Right cardiac atrium (tissue), 5 donors: Measurements from ENCODE around the gene LRMDA. TPM values are rescaled to one million over a fixed set of nuclear protein-coding genes. Genes with fewer than 3 reads are reported as not detected.
A peak's percentile ranks its signal among the peaks of the same experiment; 100 is the strongest.

Source experiments
- ATAC-seq, 2 donors: fragments of 200-7000 bp; cut with Tn5 transposase; one replicate each; pipeline versions ENCODE4 v1.8.0 to v1.9.1; 2020; ENCODE audit warnings: moderate library complexity in 2 of 2, mild to moderate bottlenecking in 1 of 2
- DNase-seq, 3 donors: peaks; one replicate each; pipeline ENCODE4 v3.0.0-alpha.2; 2020
- H3K27ac ChIP-seq: one replicate; pipeline ENCODE4 v1.5.1; 2013; ENCODE audit warnings: mild to moderate bottlenecking, low read length, control low read depth, moderate library complexity
- H3K27me3 ChIP-seq: one replicate; pipeline ENCODE4 v1.6.1; 2013; ENCODE audit not compliant: control insufficient read depth, insufficient read depth
- H3K4me1 ChIP-seq: one replicate; pipeline ENCODE4 v1.6.1; 2013; ENCODE audit warnings: low read length; ENCODE audit not compliant: control insufficient read depth, insufficient read depth
- H3K4me3 ChIP-seq: one replicate; pipeline ENCODE4 v1.5.1; 2013; ENCODE audit warnings: low read length, control low read depth
- H3K9me3 ChIP-seq: one replicate; pipeline ENCODE4 v1.6.1; 2013; ENCODE audit warnings: low read length; ENCODE audit not compliant: control insufficient read depth
- WGBS: extraction: QIAGEN DNeasy Blood & Tissue Kit; methylation state at CpG from one replicate; pipeline ENCODE4 v1.1.7; 2013; 5-methylcytosine and 5-hydroxymethylcytosine counted together
- intact Hi-C, 4 donors: fragments of 100-400 bp; cut with DNase I; formaldehyde crosslinking; loops; one replicate each; pipeline versions ENCODE4 v1.11.0 to v1.14.0; 2022 to 2023
- polyA plus RNA-seq: library from polyadenylated mRNA; stranded (reverse); fragments of 200-250 nt; gene quantifications from one replicate; pipeline ENCODE4 v1.2.3, GENCODE V29; 2013
- total RNA-seq, 4 donors: library from RNA; stranded (reverse); fragmentation: NEBNext Ultra II Directional; extraction: Animal tissue kit (Norgen Biotek cat#: 25700); gene quantifications; one replicate each; pipeline ENCODE4 v1.2.1, GENCODE V29; 2021
- donor health status: healthy with polysubstance abuse.
- donor health status: DM: no; HTN: yes; CAD: no.
- donor health status: DM: no; HTN: no; CAD: no.
- donor health status: DM: no; HTN: yes; CAD: no; lungs with severe emphysema.
- donor health status: DM: yes; HTN: yes; CAD: no.

LRMDA gene
- total and polyA plus RNA-seq, 5 donors, result 42.7 to 97.9 (median 48.8) TPM

- intact Hi-C loops, result no loop called here
- Histone ChIP-seq H3K4me1 (no peaks in the 10 kb centered on the region), H3K4me3 (no peak overlapping the region), H3K27ac (no peak overlapping the region), H3K27me3 (no peaks in the 10 kb centered on the region), H3K9me3 (no peaks in the 10 kb centered on the region)
- ATAC-seq, result no peak
- no peak for DNase-seq
- 97% methylated on average over 2 of the region's 2 CpGs for WGBS
Observed at GRCh38 chr10:75638752-75639151, 207.3 kb downstream of the LRMDA start.

DNA sequence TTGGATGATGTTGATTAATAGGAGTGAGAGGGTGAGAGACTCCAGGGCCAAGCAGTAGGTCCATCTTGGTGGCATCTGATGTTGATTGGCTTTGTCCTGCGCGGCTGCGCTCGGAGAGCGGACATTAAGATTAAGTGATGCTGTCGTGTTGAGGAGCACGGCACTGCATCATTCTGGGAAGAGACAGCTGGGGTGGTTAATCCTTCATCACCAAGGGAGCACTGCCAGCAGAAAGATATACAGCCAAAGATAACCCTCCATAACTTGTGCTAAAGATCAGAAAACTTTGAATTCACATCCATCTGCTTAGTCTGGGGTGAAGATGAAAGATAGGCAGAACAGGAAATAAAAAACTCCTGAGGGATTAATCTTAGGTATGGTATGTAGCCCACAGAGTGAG is 208.3 kb downstream of the LRMDA start:
- Histone ChIP-seq H3K27ac (no peak overlapping the region), H3K9me3 (no peaks in the 10 kb centered on the region), H3K4me3 (no peak overlapping the region), H3K4me1 (no peaks in the 10 kb centered on the region), H3K27me3 (no peaks in the 10 kb centered on the region)
- ATAC-seq, result no peak
- 88% methylated on average over 7 of the region's 7 CpGs for WGBS
- intact Hi-C loops, result no loop called here
- no peak for DNase-seq

DNA sequence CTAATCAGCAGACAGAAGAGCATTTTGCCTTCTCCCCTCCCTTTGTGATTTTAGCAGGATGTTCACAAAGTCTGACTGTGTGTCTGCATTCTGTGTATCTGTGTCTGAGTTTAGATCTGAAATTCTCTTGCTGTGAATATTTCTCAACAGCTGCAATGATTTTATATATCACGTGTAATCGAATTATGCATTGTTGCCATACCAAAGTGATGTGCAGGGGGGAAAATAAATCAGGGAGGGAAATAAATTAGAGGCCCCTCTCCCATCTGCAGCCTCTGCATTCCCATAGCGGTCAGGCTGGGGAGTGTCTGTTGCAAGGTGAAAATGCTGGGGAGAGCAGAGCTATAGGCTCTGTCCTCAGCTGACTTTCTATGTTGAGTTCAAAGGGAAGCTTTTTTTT is 209.0 kb downstream of the LRMDA start:
- no peak for DNase-seq
- Histone ChIP-seq H3K4me3 (no peak overlapping the region), H3K27me3 (no peaks in the 10 kb centered on the region), H3K27ac (no peak overlapping the region), H3K4me1 (no peaks in the 10 kb centered on the region), H3K9me3 (no peaks in the 10 kb centered on the region)
- intact Hi-C loops, result no loop called here
- ATAC-seq, result no peak
- 87% methylated on average over 3 of the region's 3 CpGs for WGBS

- Histone ChIP-seq H3K4me1 (no peaks in the 10 kb centered on the region), H3K4me3 (no peak overlapping the region), H3K27me3 (no peaks in the 10 kb centered on the region), H3K27ac (no peak overlapping the region), H3K9me3 (no peaks in the 10 kb centered on the region)
- 98% methylated on average over 1 of the region's 1 CpG for WGBS
- ATAC-seq, result peak in 1 of 2 donors; percentile 41
- DNase-seq, result no peak
- intact Hi-C loops, result no loop called here
Observed at GRCh38 chr10:75640803-75641202, 209.4 kb downstream of the LRMDA start.

GRCh38 chr10:75643405-75643804 is 212.0 kb downstream of the LRMDA start:
- Histone ChIP-seq H3K4me3 (no peak overlapping the region), H3K4me1 (no peaks in the 10 kb centered on the region), H3K27ac (no peak overlapping the region), H3K27me3 (no peaks in the 10 kb centered on the region), H3K9me3 (no peaks in the 10 kb centered on the region)
- no peak for DNase-seq
- ATAC-seq, result no peak
- intact Hi-C loops, result no loop called here
- 98% methylated on average over 2 of the region's 2 CpGs for WGBS

DNA sequence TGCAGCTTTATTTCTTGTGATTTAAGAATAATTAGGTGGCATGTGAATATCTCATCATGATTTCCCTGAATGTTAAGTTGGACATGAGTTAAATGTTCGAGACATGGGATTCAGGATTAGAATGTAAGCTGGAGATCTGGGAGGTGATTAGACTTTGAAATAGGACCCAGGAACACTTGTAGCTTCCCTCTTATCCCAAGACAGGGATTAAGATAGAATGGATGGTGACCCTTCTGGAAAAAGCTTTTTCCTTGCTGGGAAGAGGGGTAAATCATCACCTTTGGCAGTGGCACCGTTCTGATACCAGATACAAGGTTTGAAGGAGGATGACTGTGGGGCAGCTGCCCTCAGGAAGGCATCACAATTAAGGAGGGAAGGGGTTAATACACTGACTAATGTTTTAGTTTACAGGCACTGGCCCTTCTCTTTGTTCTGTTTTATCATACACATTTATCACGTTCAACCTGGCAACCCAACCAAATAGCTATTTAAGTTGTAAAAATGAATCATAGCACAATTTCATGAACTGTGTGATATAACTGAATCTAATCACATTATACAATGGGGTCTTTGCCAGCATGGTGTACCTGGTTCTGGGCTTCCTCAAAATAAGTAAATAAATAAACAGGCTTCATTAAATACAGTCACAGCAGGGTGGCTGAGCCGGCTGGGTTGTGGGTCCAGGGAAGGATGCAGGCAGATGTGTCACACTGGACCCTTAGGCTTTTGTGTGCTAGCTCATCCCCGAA is 212.7 kb downstream of the LRMDA start:
- no peak for ATAC-seq
- 77% methylated on average over 5 of the region's 5 CpGs for WGBS
- intact Hi-C loops, result no loop called here
- no peak for DNase-seq
- no peaks in the 10 kb centered on the region for H3K27me3 ChIP-seq
- H3K27ac ChIP-seq, result no peak overlapping the region
- no peaks in the 10 kb centered on the region for H3K9me3 ChIP-seq
- H3K4me1 ChIP-seq, result no peaks in the 10 kb centered on the region
- no peak overlapping the region for H3K4me3 ChIP-seq

- WGBS, result 85% methylated on average over 1 of the region's 1 CpG
- Histone ChIP-seq H3K27me3 (no peaks in the 10 kb centered on the region), H3K4me3 (no peak overlapping the region), H3K9me3 (no peaks in the 10 kb centered on the region), H3K27ac (no peak overlapping the region), H3K4me1 (no peaks in the 10 kb centered on the region)
- intact Hi-C loops, result no loop called here
- no peak for DNase-seq
- no peak for ATAC-seq
Observed at GRCh38 chr10:75645704-75646103, 214.3 kb downstream of the LRMDA start.

GRCh38 chr10:75646218-75646915 is 214.9 kb downstream of the LRMDA start:
- Histone ChIP-seq H3K27ac (no peak overlapping the region), H3K4me3 (no peak overlapping the region), H3K4me1 (no peaks in the 10 kb centered on the region), H3K9me3 (no peaks in the 10 kb centered on the region), H3K27me3 (no peaks in the 10 kb centered on the region)
- no peak for ATAC-seq
- 89% methylated on average over 19 of the region's 19 CpGs for WGBS
- intact Hi-C loops, result no loop called here
- no peak for DNase-seq

GRCh38 chr10:75646916-75647315 is 215.5 kb downstream of the LRMDA start:
- DNase-seq (peak in 1 of 3 donors; percentile 75), ATAC-seq (peak in 1 of 2 donors; percentile 55)
- intact Hi-C loops, result no loop called here
- H3K4me1 ChIP-seq, result peaks cover under 1% of the 10 kb centered on the region
- H3K4me3 ChIP-seq, result no peak overlapping the region
- 49% methylated on average over 6 of the region's 6 CpGs for WGBS
- H3K9me3 ChIP-seq, result no peaks in the 10 kb centered on the region
- H3K27me3 ChIP-seq, result no peaks in the 10 kb centered on the region
- H3K27ac ChIP-seq, result no peak overlapping the region

- no peak overlapping the region for H3K4me3 ChIP-seq
- no peaks in the 10 kb centered on the region for H3K27me3 ChIP-seq
- ATAC-seq, result no peak
- DNase-seq, result no peak
- intact Hi-C loops, result no loop called here
- H3K4me1 ChIP-seq, result peaks cover 3% of the 10 kb centered on the region
- WGBS, result 90% methylated on average over 3 of the region's 3 CpGs
- H3K27ac ChIP-seq, result no peak overlapping the region
- no peaks in the 10 kb centered on the region for H3K9me3 ChIP-seq
Observed at GRCh38 chr10:75647675-75648074, 216.3 kb downstream of the LRMDA start.

DNA sequence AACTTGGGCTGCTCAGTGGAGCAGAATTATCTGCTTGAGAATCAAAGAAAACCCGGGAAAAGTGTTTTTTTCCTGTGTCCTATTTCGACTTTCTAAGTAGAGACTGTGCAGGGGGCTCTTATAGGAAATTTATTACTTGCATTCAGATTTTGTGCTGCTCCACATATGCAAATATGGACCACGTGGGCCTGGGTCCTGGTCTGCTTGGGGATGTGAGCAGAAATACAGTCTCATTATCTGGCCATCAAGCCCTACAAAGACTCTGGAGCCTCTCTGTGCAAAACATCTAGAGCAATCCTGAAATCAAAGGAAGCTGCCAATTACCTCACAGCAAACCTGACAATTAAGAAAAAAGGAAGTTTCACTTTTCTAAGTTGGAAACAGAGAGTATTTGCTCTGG is 216.9 kb downstream of the LRMDA start:
- no peak for ATAC-seq
- intact Hi-C loops, result no loop called here
- H3K4me1 ChIP-seq, result peaks cover 3% of the 10 kb centered on the region
- no peaks in the 10 kb centered on the region for H3K9me3 ChIP-seq
- DNase-seq, result no peak
- H3K27ac ChIP-seq, result no peak overlapping the region
- WGBS, result 75% methylated on average over 3 of the region's 3 CpGs
- H3K4me3 ChIP-seq, result no peak overlapping the region
- H3K27me3 ChIP-seq, result no peaks in the 10 kb centered on the region
